CD4-positive, alpha-beta memory T cell (primary cell): Measurements from ENCODE around the gene ANKFY1. TPM values are rescaled to one million over a fixed set of nuclear protein-coding genes. Genes with fewer than 3 reads are reported as not detected.

Experiments used
- CTCF ChIA-PET: fragments of 350-600 bp; sonication (Branson Sonifier 250); formaldehyde crosslinking; loops from one replicate; lab custom pipeline; 2021; ENCODE audit warnings: inconsistent platforms; ENCODE audit not compliant: partially characterized antibody; lab: Charles Lee
- POLR2A ChIA-PET: fragments of 350-600 bp; sonication (Branson Sonifier 250); formaldehyde crosslinking; loops from one replicate; lab custom pipeline; 2021; ENCODE audit not compliant: partially characterized antibody; lab: Charles Lee
- DNase-seq, 5 donors: peaks; one replicate each; pipeline versions ENCODE4 v3.0.0 to v3.0.0-alpha.2; 2020 to 2022; ENCODE audit warnings: mixed read lengths in 1 of 5
- H3K27ac ChIP-seq: one replicate; pipeline ENCODE4 v1.7.0; 2013; ENCODE audit warnings: low read depth, low read length
- H3K27me3 ChIP-seq: 2 replicates; pipeline ENCODE4 v1.7.0; 2013; ENCODE audit warnings: mild to moderate bottlenecking, low read length, moderate library complexity; ENCODE audit not compliant: insufficient read depth
- H3K36me3 ChIP-seq: 2 replicates; pipeline ENCODE4 v1.7.0; 2013; ENCODE audit warnings: mild to moderate bottlenecking, low read length, moderate library complexity; ENCODE audit not compliant: insufficient read depth
- H3K4me1 ChIP-seq: 2 replicates; pipeline ENCODE4 v1.7.0; 2013; ENCODE audit warnings: mild to moderate bottlenecking, low read length, moderate library complexity; ENCODE audit not compliant: insufficient read depth
- H3K4me3 ChIP-seq, 2 donors: one replicate each; pipeline ENCODE4 v1.7.0; 2013; ENCODE audit warnings: low read length in 2 of 2, mild to moderate bottlenecking in 1 of 2
- H3K9me3 ChIP-seq, 2 donors: one replicate each; pipeline ENCODE4 v1.7.0; 2013; ENCODE audit warnings: low read length in 2 of 2, control low read depth in 1 of 2; ENCODE audit not compliant: control insufficient read depth in 1 of 2
- H3K27ac Mint-ChIP-seq, 7 donors: one replicate each; pipeline ENCODE4 v1.8.0; 2020 to 2021; ENCODE audit warnings: mixed read lengths in 7 of 7, mild to moderate bottlenecking in 6 of 7, inconsistent platforms in 3 of 7, moderate library complexity in 3 of 7
- H3K27me3 Mint-ChIP-seq, 2 donors: one replicate each; pipeline ENCODE4 v1.8.0; 2020 to 2021; ENCODE audit warnings: mixed read lengths in 2 of 2
- H3K36me3 Mint-ChIP-seq, 2 donors: one replicate each; pipeline ENCODE4 v1.8.0; 2020 to 2021; ENCODE audit warnings: mixed read lengths in 2 of 2, inconsistent platforms in 1 of 2, mild to moderate bottlenecking in 1 of 2
- H3K4me1 Mint-ChIP-seq, 4 donors: one replicate each; pipeline ENCODE4 v1.8.0; 2020 to 2021; ENCODE audit warnings: mixed read lengths in 4 of 4, mild to moderate bottlenecking in 1 of 4
- H3K4me3 Mint-ChIP-seq, 8 donors: one replicate each; pipeline ENCODE4 v1.8.0; 2020 to 2021; ENCODE audit warnings: mixed read lengths in 8 of 8, mild to moderate bottlenecking in 7 of 8, moderate library complexity in 6 of 8, inconsistent platforms in 3 of 8
- H3K9me3 Mint-ChIP-seq, 8 donors: one replicate each; pipeline ENCODE4 v1.8.0; 2020 to 2021; ENCODE audit warnings: mixed read lengths in 8 of 8, mild to moderate bottlenecking in 5 of 8, inconsistent platforms in 3 of 8, moderate library complexity in 1 of 8
- intact Hi-C: fragments of 100-400 bp; cut with micrococcal nuclease; formaldehyde crosslinking; loops from one replicate; pipeline ENCODE4 v1.15.1; 2023
- polyA plus RNA-seq, 2 donors: library from polyadenylated mRNA; unstranded; fragments of 300-500 nt; fragmentation: Illumina TruSeq; gene quantifications; one replicate each; pipeline ENCODE4 v1.2.3, GENCODE V29; 2021
- total RNA-seq, 2 experiments: library from RNA; stranded (reverse); gene quantifications; one replicate each; pipeline ENCODE4 v1.2.3, GENCODE V29; 2021

ANKFY1 gene
- total and polyA plus RNA-seq, 4 experiments from 2014 or later, result 7.9 to 74.7 (median 47.9) TPM

- Histone ChIP-seq H3K4me3 (no peak overlapping the region), H3K9me3 (no peaks in the 10 kb centered on the region), H3K27ac (no peak overlapping the region), H3K36me3 (peaks cover 20% of the 10 kb centered on the region), H3K4me1 (peaks cover 21% of the 10 kb centered on the region), H3K27me3 (no peaks in the 10 kb centered on the region)
- CTCF ChIA-PET, result interaction anchor here (1.1 to 2.0 kb wide), 2 partner anchors 9 to 127 kb away, joined by 3 to 4 read pairs; no protein-coding TSS in a partner anchor
- POLR2A ChIA-PET, result no interaction called here
- H3K36me3 Mint-ChIP-seq, result peaks cover 40 to 47% of the 10 kb centered on the region in 2 donors
- DNase-seq, result no peak
- H3K4me3 Mint-ChIP-seq, result peak overlapping the region in 1 of 8 donors; percentile 53
- H3K9me3 Mint-ChIP-seq, result no peaks in the 10 kb centered on the region
- H3K4me1 Mint-ChIP-seq, result peaks cover 14 to 26% (median 17%) of the 10 kb centered on the region in 4 donors
- H3K27ac Mint-ChIP-seq, result peak overlapping the region in 4 of 7 donors; percentile 6 to 70 (median 64)
- H3K27me3 Mint-ChIP-seq, result no peaks in the 10 kb centered on the region
- intact Hi-C loops, result no loop called here
Observed at GRCh38 chr17:4233668-4234258, 30.0 kb downstream of the ANKFY1 start.

GRCh38 chr17:4232168-4232813 lies 31.5 kb downstream of the ANKFY1 start:
- H3K4me1 Mint-ChIP-seq, result peaks cover 18 to 26% (median 22%) of the 10 kb centered on the region in 4 donors
- H3K9me3 ChIP-seq, result no peaks in the 10 kb centered on the region
- intact Hi-C loops, result no loop called here
- H3K27ac Mint-ChIP-seq, result peak overlapping the region in 6 of 7 donors; percentile 20 to 85 (median 72)
- DNase-seq, result peak in 4 of 5 donors; percentile 11 to 32 (median 32)
- POLR2A ChIA-PET, result no interaction called here
- H3K27me3 ChIP-seq, result no peaks in the 10 kb centered on the region
- peaks cover 21% of the 10 kb centered on the region for H3K4me1 ChIP-seq
- no peaks in the 10 kb centered on the region for H3K9me3 Mint-ChIP-seq
- H3K36me3 Mint-ChIP-seq, result peaks cover 42 to 48% of the 10 kb centered on the region in 2 donors
- H3K4me3 ChIP-seq, result no peak overlapping the region
- H3K4me3 Mint-ChIP-seq, result peak overlapping the region in 6 of 8 donors; percentile 0 to 76 (median 34)
- H3K27me3 Mint-ChIP-seq, result no peaks in the 10 kb centered on the region
- peaks cover 20% of the 10 kb centered on the region for H3K36me3 ChIP-seq
- H3K27ac ChIP-seq, result no peak overlapping the region
- CTCF ChIA-PET, result interaction anchor here (1.0 kb wide), 1 partner anchor 17 kb away, joined by 3 read pairs; no protein-coding TSS in a partner anchor

GRCh38 chr17:4229627-4230541 lies 33.9 kb downstream of the ANKFY1 start:
- H3K36me3 ChIP-seq, result peaks cover 14% of the 10 kb centered on the region

GRCh38 chr17:4221899-4222659 lies 41.7 kb downstream of the ANKFY1 start:
- H3K9me3 ChIP-seq, result no peaks in the 10 kb centered on the region

More at GRCh38 chr17:4229627-4230541, 33.9 kb downstream of the ANKFY1 start:
- no peak overlapping the region for H3K4me3 ChIP-seq
- Mint-ChIP-seq H3K27me3 (no peaks in the 10 kb centered on the region), H3K4me1 (peaks cover 18 to 25% (median 19%) of the 10 kb centered on the region in 4 donors), H3K27ac (peak overlapping the region in 3 of 7 donors; percentile 42 to 70 (median 50)), H3K36me3 (peaks cover 35 to 39% of the 10 kb centered on the region in 2 donors), H3K4me3 (no peak overlapping the region), H3K9me3 (no peaks in the 10 kb centered on the region)
- POLR2A ChIA-PET, result no interaction called here
- no peak for DNase-seq
- CTCF ChIA-PET, result interaction anchor here (1.2 to 1.7 kb wide), 3 partner anchors 14 to 21 kb away, joined by 4 to 12 read pairs (median 8); no protein-coding TSS in a partner anchor
- H3K9me3 ChIP-seq, result no peaks in the 10 kb centered on the region
- intact Hi-C loops, result no loop called here
- H3K27ac ChIP-seq, result no peak overlapping the region
- H3K4me1 ChIP-seq, result peaks cover 21% of the 10 kb centered on the region
- H3K27me3 ChIP-seq, result no peaks in the 10 kb centered on the region

GRCh38 chr17:4221163-4221562 lies 42.6 kb downstream of the ANKFY1 start:
- CTCF ChIA-PET, result no interaction called here
- Histone ChIP-seq H3K27ac (no peak overlapping the region), H3K9me3 (no peaks in the 10 kb centered on the region), H3K27me3 (no peaks in the 10 kb centered on the region), H3K36me3 (peaks cover 6% of the 10 kb centered on the region), H3K4me1 (no peaks in the 10 kb centered on the region), H3K4me3 (no peak overlapping the region)
- H3K4me3 Mint-ChIP-seq, result no peak overlapping the region
- H3K27me3 Mint-ChIP-seq, result no peaks in the 10 kb centered on the region
- peak overlapping the region in 1 of 7 donors; percentile 42 for H3K27ac Mint-ChIP-seq
- H3K36me3 Mint-ChIP-seq, result peaks cover 8 to 27% of the 10 kb centered on the region in 2 donors
- no peaks in the 10 kb centered on the region for H3K9me3 Mint-ChIP-seq
- POLR2A ChIA-PET, result no interaction called here
- no peak for DNase-seq
- intact Hi-C loops, result no loop called here
- H3K4me1 Mint-ChIP-seq, result peaks cover 0 to 2% (median 0%) of the 10 kb centered on the region in 4 donors

More at GRCh38 chr17:4221899-4222659, 41.7 kb downstream of the ANKFY1 start:
- no peak overlapping the region for H3K27ac ChIP-seq
- Mint-ChIP-seq H3K9me3 (no peaks in the 10 kb centered on the region), H3K27ac (no peak overlapping the region), H3K4me1 (no peaks in the 10 kb centered on the region), H3K27me3 (no peaks in the 10 kb centered on the region), H3K36me3 (peaks cover 8 to 23% of the 10 kb centered on the region in 2 donors), H3K4me3 (no peak overlapping the region)
- H3K36me3 ChIP-seq, result peaks cover 6% of the 10 kb centered on the region
- intact Hi-C loops, result no loop called here
- POLR2A ChIA-PET, result no interaction called here
- no peak overlapping the region for H3K4me3 ChIP-seq
- CTCF ChIA-PET, result interaction anchor here (0.6 to 1.4 kb wide), 2 partner anchors 28 to 739 kb away, joined by 4 read pairs; no protein-coding TSS in a partner anchor
- no peaks in the 10 kb centered on the region for H3K27me3 ChIP-seq
- DNase-seq, result no peak
- no peaks in the 10 kb centered on the region for H3K4me1 ChIP-seq

GRCh38 chr17:4220655-4221054 lies 43.1 kb downstream of the ANKFY1 start:
- Mint-ChIP-seq H3K36me3 (peaks cover 8 to 27% of the 10 kb centered on the region in 2 donors), H3K27ac (no peak overlapping the region), H3K4me1 (peaks cover under 1 to 4% (median 1%) of the 10 kb centered on the region in 4 donors), H3K9me3 (no peaks in the 10 kb centered on the region), H3K27me3 (no peaks in the 10 kb centered on the region), H3K4me3 (no peak overlapping the region)
- intact Hi-C loops, result no loop called here
- ChIA-PET CTCF (interaction anchor here (1.5 to 10.9 kb wide), 2 partner anchors 196 to 224 kb away, joined by 3 to 215 read pairs; no protein-coding TSS in a partner anchor), POLR2A (no interaction called here)
- H3K27me3 ChIP-seq, result no peaks in the 10 kb centered on the region
- no peak for DNase-seq
- no peak overlapping the region for H3K4me3 ChIP-seq
- peaks cover 6% of the 10 kb centered on the region for H3K36me3 ChIP-seq
- no peak overlapping the region for H3K27ac ChIP-seq
- no peaks in the 10 kb centered on the region for H3K9me3 ChIP-seq
- H3K4me1 ChIP-seq, result no peaks in the 10 kb centered on the region
